GM19468 (cell line): ENCODE data around the gene KLHL30.
"Not testable (repeated sequence)": the region's sequence is repeated elsewhere in the genome, so short reads cannot be mapped to it uniquely, and the experiment has no call there.

Experiments
- ATAC-seq: cut with Tn5 transposase; IDR thresholded peaks from one replicate; pipeline ENCODE4 v1.9.1; 2021; ENCODE audit warnings: mild to moderate bottlenecking, moderate library complexity, moderate number of reproducible peaks; ENCODE audit not compliant: unreplicated experiment; ENCODE audit errors: extremely low read depth

The KLHL30 gene

DNA sequence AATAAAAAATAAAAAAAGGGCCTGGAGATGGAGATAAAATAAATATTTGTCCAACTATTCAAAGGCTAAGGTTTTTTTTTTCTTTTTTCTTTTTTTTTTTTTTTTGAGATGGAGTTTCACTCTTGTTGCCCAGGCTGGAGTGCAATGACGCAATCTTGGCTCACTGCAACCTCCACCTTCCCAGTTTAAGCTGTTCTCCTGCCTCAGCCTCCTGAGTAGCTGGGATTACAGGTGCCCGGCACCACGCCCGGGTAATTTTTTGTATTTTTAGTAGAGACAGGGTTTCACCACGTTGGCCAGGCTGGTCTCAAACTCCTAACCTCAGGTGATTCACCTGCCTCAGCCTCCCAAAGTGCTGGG lies 32.6 kb downstream of the KLHL30 start:
- ATAC-seq: not testable (repeated sequence)

DNA sequence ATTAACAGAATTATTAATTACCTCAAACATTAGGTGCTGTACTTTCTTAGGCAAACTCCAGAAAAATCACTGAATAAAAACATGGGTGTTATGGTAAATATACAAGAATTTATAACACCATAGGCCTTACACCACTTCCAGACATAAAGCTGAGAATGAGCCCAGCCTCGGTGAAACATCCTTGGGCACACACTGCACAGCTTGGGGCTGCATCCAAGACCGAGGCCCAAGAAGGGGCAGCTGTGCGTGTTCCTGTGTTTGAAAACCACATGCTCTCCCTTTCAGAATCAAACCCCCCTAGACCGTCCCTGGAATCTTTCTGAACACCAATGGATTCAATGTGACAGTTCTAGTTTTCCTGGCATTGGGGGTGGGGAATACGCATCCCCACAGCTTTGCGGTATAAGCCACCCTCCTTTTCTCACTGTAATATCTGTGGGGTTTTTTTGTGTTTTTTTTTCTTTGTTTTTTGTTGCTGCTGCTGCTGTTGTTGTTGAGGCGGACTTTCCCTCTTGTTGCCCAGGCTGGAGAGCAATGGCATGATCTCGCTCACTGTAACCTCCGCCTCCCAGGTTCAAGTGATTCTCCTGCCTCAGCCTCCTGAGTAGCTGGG lies 33.2 kb downstream of the KLHL30 start:
- no peak for ATAC-seq

DNA sequence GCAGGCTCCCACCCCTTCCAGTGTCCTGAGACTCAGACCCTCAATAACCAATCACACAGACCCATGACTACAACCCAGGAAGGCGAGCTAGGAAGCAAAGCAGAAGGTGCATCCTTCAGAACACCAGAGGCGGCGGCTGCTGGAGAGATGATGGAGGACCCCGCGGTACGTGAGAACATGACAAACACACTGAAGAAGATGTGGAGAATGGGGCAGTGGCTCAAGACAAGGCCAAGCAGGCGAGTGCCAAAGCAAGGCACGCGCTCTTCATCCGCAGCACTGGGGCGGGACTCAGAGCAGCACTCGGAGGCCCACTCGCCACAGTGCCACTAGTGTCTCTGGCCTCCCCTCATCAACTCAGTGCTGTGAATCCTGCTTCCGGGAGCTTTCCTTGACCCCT lies 34.0 kb downstream of the KLHL30 start:
- ATAC-seq: no peak

DNA sequence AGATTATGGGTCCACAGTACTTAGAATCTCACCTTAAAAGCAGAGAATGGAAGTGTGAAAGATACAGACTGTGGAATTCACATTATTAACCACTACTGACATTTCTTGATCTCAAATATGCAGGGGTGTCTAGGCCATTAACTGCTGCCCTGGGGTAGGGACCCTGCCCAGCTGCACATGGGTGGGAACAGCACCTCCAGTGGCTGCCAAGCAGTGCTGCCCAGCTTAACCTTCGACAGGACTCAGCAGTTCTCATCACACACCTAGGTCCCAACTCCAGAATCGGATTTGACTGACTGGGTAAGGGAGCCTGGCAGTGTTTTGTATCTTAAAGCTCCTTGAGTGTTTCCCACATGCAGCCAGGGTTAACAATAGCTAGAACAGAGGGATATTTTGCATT lies 35.2 kb downstream of the KLHL30 start:
- ATAC-seq: no peak

DNA sequence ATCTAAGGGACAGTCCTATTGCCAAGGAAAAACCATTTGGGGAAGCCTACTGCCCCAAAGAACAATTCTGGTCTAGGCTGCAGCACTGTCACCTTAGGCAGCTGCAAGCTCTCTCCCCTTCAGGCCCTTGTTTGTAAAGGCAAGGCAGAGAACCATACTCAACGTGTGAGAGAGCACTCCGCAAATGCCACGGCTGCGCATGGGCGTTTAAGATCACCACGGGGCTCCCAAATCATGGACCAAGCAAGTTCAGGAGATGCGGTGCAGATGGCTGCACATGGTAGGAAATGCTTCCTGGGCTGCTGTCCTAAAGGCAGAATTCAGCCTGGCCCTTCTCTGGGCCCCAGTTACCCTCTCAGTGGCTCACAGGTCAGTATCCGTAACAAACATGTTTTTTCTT lies 35.8 kb downstream of the KLHL30 start:
- ATAC-seq: no peak

DNA sequence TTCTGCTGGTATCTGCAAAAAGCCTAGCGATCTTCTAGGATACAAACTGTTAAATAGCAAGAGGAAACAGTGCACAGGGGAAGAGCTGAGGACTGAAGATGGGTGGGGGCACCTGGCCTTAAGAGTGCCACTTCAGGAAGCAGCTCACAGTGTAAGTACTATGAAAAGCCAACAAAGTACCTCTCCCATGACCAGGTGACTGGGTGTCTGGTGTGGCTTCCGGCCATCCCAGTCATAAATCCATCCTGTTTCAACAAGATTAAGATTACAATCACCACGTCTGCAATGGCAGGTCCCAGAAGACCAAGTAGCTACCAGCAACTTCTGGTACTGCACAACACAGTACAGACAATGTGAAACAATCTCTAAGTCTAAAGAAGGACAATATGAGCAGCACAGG lies 36.2 kb downstream of the KLHL30 start:
- ATAC-seq: no peak

DNA sequence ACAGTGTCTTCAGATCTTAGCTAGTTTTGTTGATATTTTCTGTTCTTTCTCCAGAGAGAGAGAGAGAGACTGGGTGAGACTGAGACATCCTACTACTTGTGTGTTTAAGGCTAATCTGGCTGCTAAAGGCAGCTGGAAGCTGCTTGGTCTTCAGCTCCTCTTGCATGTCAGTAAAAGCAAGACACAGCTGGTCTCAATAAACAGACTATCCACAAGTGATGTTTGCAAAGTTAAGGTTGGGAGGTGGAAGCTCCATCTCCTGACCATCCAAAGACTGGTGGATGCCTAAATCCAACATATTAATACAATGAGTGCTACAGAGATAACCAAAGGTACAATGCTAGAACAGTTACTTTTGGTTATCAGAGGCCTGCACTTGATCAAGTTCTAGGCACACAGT lies 38.1 kb downstream of the KLHL30 start:
- no peak for ATAC-seq

DNA sequence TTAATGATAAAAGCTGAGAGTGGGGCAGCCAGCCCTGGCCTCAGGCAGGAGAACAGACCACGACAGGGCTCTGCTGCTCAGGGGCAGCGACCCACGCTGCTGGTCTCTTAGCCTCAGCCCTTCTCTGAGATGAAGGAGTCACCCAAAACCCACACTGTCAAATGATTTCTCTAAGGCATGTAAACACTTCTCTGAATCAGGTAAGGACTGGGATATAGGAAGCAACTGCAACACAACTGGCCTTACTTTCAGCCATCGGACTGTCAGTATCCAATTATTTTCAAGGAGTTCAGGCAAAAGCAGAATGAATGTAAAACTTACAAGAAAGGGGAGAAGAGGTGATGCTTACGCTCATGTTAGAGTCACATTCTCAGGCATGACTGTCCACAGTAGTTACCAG lies 42.1 kb downstream of the KLHL30 start:
- ATAC-seq: no peak

DNA sequence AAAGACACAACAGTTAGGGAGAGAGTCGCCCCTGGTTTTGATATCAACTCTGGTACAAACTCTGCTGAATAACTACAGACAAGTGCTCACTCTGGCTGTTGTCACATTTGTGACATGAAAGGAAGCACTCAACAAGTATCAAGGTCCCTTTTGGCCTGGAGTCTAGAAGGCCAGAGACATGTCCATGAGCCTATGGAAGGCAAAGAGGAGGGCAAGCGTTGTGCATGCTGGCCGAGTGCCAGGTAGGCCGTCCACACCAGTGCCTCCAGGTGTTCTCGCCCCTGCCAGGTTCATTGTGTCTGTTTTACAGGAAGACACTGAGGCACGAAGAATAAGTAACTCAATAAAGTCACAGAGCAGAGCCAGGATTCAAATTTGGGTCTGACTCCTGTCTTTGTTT lies 43.9 kb downstream of the KLHL30 start:
- ATAC-seq: no peak

DNA sequence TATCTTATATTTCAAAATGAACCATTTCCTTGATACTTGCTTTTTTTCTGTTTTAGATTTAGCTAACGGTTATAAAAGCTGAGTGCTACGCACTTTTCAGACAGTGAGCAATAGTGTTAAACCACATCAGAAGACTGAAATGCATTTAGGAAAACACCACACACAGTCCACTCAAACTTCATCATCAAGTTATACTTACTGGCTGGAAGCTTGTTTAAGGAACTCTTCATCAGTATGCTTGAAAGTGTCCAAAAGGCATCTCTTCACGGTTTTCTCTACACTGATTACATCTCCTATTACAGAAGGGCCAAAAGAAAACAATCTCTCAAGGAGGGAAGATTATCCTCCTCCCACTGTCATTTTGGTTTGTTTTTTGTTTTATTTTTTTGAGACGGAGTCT lies 45.4 kb downstream of the KLHL30 start:
- no peak for ATAC-seq

DNA sequence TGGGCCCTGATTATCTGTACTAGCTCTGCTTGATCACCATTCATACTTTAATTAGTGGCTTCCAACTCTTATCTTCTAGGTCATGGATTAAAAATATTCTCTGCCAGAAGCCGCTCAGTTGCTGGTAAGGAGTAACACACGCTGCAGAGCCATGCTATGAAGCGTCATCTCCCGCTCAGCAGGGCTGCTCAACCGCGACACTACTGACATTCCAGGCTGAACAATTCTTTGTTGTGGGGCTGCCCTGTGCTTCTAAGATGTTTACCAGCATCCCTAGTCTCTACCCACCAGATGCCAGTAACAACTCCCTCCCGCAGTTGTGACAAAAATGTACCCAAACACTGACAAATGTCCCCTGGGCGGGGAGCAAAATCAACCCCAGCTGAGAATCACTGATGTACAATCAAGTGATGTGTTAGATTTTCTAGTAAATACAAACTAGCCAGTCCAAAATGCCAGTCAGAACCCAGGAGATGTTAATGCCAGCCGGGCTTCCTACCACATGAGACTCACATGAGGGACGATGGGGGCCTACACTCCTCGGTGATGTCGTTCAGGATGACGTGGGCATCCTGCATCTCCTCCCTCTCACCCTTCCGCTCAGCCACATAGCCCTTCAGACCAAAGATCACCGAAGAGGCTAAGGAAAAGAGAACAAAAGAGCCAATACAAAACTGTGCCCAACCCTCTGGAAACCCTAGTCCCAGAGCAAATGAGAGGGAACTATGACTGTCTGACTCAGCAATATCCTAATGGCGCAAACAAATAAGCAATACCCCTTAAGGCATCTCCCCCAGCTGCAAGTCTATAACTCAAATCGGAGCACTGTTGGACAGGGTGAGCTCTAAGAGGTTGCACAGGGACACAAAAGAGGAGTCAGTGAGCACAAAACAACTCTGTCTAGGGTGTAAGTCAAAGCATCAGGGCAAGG lies 49.4 kb downstream of the KLHL30 start:
- ATAC-seq: no peak

DNA sequence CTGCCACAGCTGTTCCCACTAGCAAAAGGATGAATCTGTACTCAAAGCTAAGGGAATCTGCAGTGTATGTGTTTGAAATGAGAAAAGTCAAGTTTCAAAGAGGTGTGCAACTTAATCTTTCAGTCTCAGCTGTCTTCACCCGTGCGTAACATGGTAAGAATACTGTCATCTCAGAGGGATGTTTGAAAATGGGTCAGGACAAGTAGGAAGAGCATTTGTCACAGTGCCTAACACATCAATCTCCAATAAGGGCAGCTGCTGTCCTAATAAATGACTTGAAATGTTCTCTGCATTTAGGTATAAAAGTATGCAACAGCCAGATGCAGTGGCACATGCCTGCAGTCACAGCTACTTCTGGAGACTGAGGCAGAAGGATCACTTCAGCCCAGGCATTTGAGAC lies 52.0 kb downstream of the KLHL30 start:
- ATAC-seq: no peak
